ENCODE measurements around the gene UBXN10. TPM values are rescaled to one million over a fixed set of nuclear protein-coding genes. Genes with fewer than 3 reads are reported as not detected.
"Not testable (repeated sequence)": the region's sequence is repeated elsewhere in the genome, so short reads cannot be mapped to it uniquely, and the experiment has no call there.

Gene UBXN10
- total RNA-seq, 2 donors from 2014 or later = 1.6 to 10.6 TPM

GRCh38 chr1:20212685-20213331 is 26.9 kb downstream of the UBXN10 start:
- intact Hi-C loops (cut with DNase I) = loop anchor here (2.0 to 10.0 kb wide), 3 partner anchors 152 to 280 kb away; partner anchors contain the start of gene PLA2G2A
- TF ChIP-seq POLR2A (IDR thresholded peaks at IDR 0.05) (no peak), CTCF (IDR thresholded peaks at IDR 0.05) (peak; percentile 54 to 79 (median 56)), POLR2AphosphoS5 (IDR thresholded peaks at IDR 0.05) (peak; percentile 15)
- no peak overlapping the region for H3K27ac ChIP-seq
- no peaks in the 10 kb centered on the region for H3K9me3 ChIP-seq
- 4% methylated on average over 21 of the region's 21 CpGs for WGBS
- no peaks in the 10 kb centered on the region for H3K36me3 ChIP-seq
- H3K27me3 ChIP-seq (replicated peaks; ENCODE audit: insufficient read depth) = no peaks in the 10 kb centered on the region
- peak; percentile 57 for DNase-seq (ENCODE audit: low spot score)
- H3K4me3 ChIP-seq = no peak overlapping the region
- H3K4me1 ChIP-seq (replicated peaks) = no peaks in the 10 kb centered on the region

- no peak overlapping the region for H3K4me3 ChIP-seq
- WGBS = 65% methylated on average over 6 of the region's 6 CpGs
- no peak overlapping the region for H3K27ac ChIP-seq
- intact Hi-C loops (cut with DNase I) = loop anchor here (10.0 kb wide), 1 partner anchor 149 kb away; no protein-coding TSS in a partner anchor
- TF ChIP-seq POLR2AphosphoS5 (IDR thresholded peaks at IDR 0.05) = no peak
- no peak for TF ChIP-seq POLR2A (IDR thresholded peaks at IDR 0.05)
- no peak for TF ChIP-seq CTCF (IDR thresholded peaks at IDR 0.05)
- H3K9me3 ChIP-seq = no peaks in the 10 kb centered on the region
- H3K36me3 ChIP-seq = no peaks in the 10 kb centered on the region
- no peaks in the 10 kb centered on the region for H3K27me3 ChIP-seq (replicated peaks; ENCODE audit: insufficient read depth)
- no peaks in the 10 kb centered on the region for H3K4me1 ChIP-seq (replicated peaks)
- no peak for DNase-seq (ENCODE audit: low spot score)
Observed at GRCh38 chr1:20215716-20216115, 29.8 kb downstream of the UBXN10 start.

- H3K27ac ChIP-seq = no peak overlapping the region
- no peaks in the 10 kb centered on the region for H3K9me3 ChIP-seq
- WGBS = 90% methylated on average over 1 of the region's 1 CpG
- no peak for DNase-seq (ENCODE audit: low spot score)
- no peaks in the 10 kb centered on the region for H3K36me3 ChIP-seq
- H3K4me1 ChIP-seq (replicated peaks) = no peaks in the 10 kb centered on the region
- no peak for TF ChIP-seq POLR2A (IDR thresholded peaks at IDR 0.05)
- TF ChIP-seq POLR2AphosphoS5 (IDR thresholded peaks at IDR 0.05) = no peak
- peak in 1 of 4 experiments; percentile 31 for TF ChIP-seq CTCF (IDR thresholded peaks at IDR 0.05)
- H3K27me3 ChIP-seq (replicated peaks; ENCODE audit: insufficient read depth) = no peaks in the 10 kb centered on the region
- intact Hi-C loops (cut with DNase I) = loop anchor here (10.0 kb wide), 1 partner anchor 148 kb away; no protein-coding TSS in a partner anchor
- H3K4me3 ChIP-seq = no peak overlapping the region
Observed at GRCh38 chr1:20216574-20216973, 30.7 kb downstream of the UBXN10 start.

GRCh38 chr1:20219053-20219452 is 33.2 kb downstream of the UBXN10 start:
- H3K27ac ChIP-seq = not testable (repeated sequence)
- WGBS = 90% methylated on average over 6 of the region's 6 CpGs
- intact Hi-C loops (cut with DNase I) = loop anchor here (10.0 kb wide), 1 partner anchor 146 kb away; no protein-coding TSS in a partner anchor

GRCh38 chr1:20220036-20220435 is 34.1 kb downstream of the UBXN10 start:
- no peaks in the 10 kb centered on the region for H3K9me3 ChIP-seq
- H3K27ac ChIP-seq = no peak overlapping the region

More at GRCh38 chr1:20219053-20219452, 33.2 kb downstream of the UBXN10 start:
- not testable (repeated sequence) for H3K9me3 ChIP-seq; H3K36me3 ChIP-seq; H3K4me3 ChIP-seq; DNase-seq (ENCODE audit: low spot score); H3K4me1 ChIP-seq (replicated peaks); H3K27me3 ChIP-seq (replicated peaks; ENCODE audit: insufficient read depth)

More at GRCh38 chr1:20220036-20220435, 34.1 kb downstream of the UBXN10 start:
- TF ChIP-seq POLR2AphosphoS5 (IDR thresholded peaks at IDR 0.05) = no peak
- TF ChIP-seq CTCF (IDR thresholded peaks at IDR 0.05) = no peak
- TF ChIP-seq POLR2A (IDR thresholded peaks at IDR 0.05) = no peak
- Histone ChIP-seq H3K4me1 (replicated peaks) (no peaks in the 10 kb centered on the region), H3K4me3 (no peak overlapping the region), H3K36me3 (no peaks in the 10 kb centered on the region), H3K27me3 (replicated peaks; ENCODE audit: insufficient read depth) (no peaks in the 10 kb centered on the region)
- DNase-seq (ENCODE audit: low spot score) = no peak
- WGBS = 29% methylated on average over 5 of the region's 5 CpGs
- intact Hi-C loops (cut with DNase I) = no loop called here
